ENCODE results near the gene GSTM2.

GSTM2 gene

GRCh38 chr1:109658533-109659042 lies 9.3 kb upstream of the GSTM2 start:
- Histone ChIP-seq H3K27ac (ENCODE audit: extremely low read depth, low read depth, low read length) (no peak overlapping the region), H3K4me1 (ENCODE audit: control insufficient read depth, insufficient read depth, low read length) (no peaks in the 10 kb centered on the region), H3K36me3 (ENCODE audit: control insufficient read depth in 2 of 2, insufficient read depth in 1 of 2, low read length in 2 of 2) (no peaks in the 10 kb centered on the region), H3K9me3 (ENCODE audit: control insufficient read depth, insufficient read depth, low read depth, low read length) (no peaks in the 10 kb centered on the region), H3K4me3 (ENCODE audit: low read depth, low read length) (no peak overlapping the region)
- POLR2A ChIA-PET = no interaction called here
- TF ChIP-seq ZNF830 (tag by site-specific recombination; IDR thresholded peaks at IDR 0.05; ENCODE audit: low read depth) (no peak), ZNF423 (tag by site-specific recombination; IDR thresholded peaks at IDR 0.05) (no peak), ZNF488 (tag by site-specific recombination; IDR thresholded peaks at IDR 0.05) (no peak), OVOL3 (tag by site-specific recombination; IDR thresholded peaks at IDR 0.05) (no peak), ZNF202 (tag by site-specific recombination; IDR thresholded peaks at IDR 0.05; ENCODE audit: borderline replicate concordance) (no peak), YY1 (tag by site-specific recombination; IDR thresholded peaks at IDR 0.05) (no peak), ZNF777 (tag by site-specific recombination; IDR thresholded peaks at IDR 0.05; ENCODE audit: borderline replicate concordance) (no peak), SP7 (tag by site-specific recombination; IDR thresholded peaks at IDR 0.05) (no peak), SALL2 (tag by site-specific recombination; IDR thresholded peaks at IDR 0.05; ENCODE audit: borderline replicate concordance) (no peak), ZNF221 (tag by site-specific recombination; IDR thresholded peaks at IDR 0.05; ENCODE audit: borderline replicate concordance) (no peak)
- CTCF ChIA-PET = interaction anchor here (0.7 to 5.8 kb wide), 9 partner anchors 9 to 396 kb away, joined by 3 to 27 read pairs (median 4); partner anchors contain the start of gene AHCYL1

- ChIA-PET POLR2A (interaction anchor here (0.9 kb wide), 1 partner anchor 111 kb away, joined by 3 read pairs; the partner anchor contains the start of gene GNAI3), CTCF (interaction anchor here (0.7 to 5.8 kb wide), 4 partner anchors 15 to 395 kb away, joined by 3 to 27 read pairs (median 4); no protein-coding TSS in a partner anchor)
These were observed 8.7 kb upstream of the GSTM2 start for GRCh38 chr1:109659145-109659544.

More at GRCh38 chr1:109659145-109659544, 8.7 kb upstream of the GSTM2 start:
- TF ChIP-seq ZNF16 (tag by site-specific recombination; IDR thresholded peaks at IDR 0.05; ENCODE audit: low read depth) (no peak), ZNF488 (tag by site-specific recombination; IDR thresholded peaks at IDR 0.05) (no peak), PRDM2 (tag by site-specific recombination; IDR thresholded peaks at IDR 0.05; ENCODE audit: borderline replicate concordance) (no peak), ZNF596 (tag by site-specific recombination; IDR thresholded peaks at IDR 0.05) (no peak), ZNF416 (tag by site-specific recombination; IDR thresholded peaks at IDR 0.05) (no peak), ZNF585B (tag by site-specific recombination; IDR thresholded peaks at IDR 0.05) (no peak)
- no peak overlapping the region for H3K4me3 ChIP-seq (ENCODE audit: low read depth, low read length)
- H3K36me3 ChIP-seq (ENCODE audit: control insufficient read depth in 2 of 2, insufficient read depth in 1 of 2, low read length in 2 of 2) = no peaks in the 10 kb centered on the region
- H3K9me3 ChIP-seq (ENCODE audit: control insufficient read depth, insufficient read depth, low read depth, low read length) = no peaks in the 10 kb centered on the region
- no peak overlapping the region for H3K27ac ChIP-seq (ENCODE audit: extremely low read depth, low read depth, low read length)
- no peaks in the 10 kb centered on the region for H3K4me1 ChIP-seq (ENCODE audit: control insufficient read depth, insufficient read depth, low read length)

Data from HEK293 (cell line).